Osteocyte (in vitro differentiated cells): ENCODE results near the gene TANC2. TPM values are rescaled to one million over a fixed set of nuclear protein-coding genes. Genes with fewer than 3 reads are reported as not detected.

Source experiments
- DNase-seq: peaks from one replicate; pipeline ENCODE4 v3.0.0; 2021; ENCODE audit warnings: mixed read lengths; ENCODE audit not compliant: unreplicated experiment; ENCODE audit errors: extremely low spot score
- H3K27ac Mint-ChIP-seq: one replicate; pipeline ENCODE4 v1.8.0; 2021; ENCODE audit warnings: mild to moderate bottlenecking, mixed read lengths; ENCODE audit not compliant: unreplicated experiment
- H3K27me3 Mint-ChIP-seq: one replicate; pipeline ENCODE4 v1.8.0; 2021; ENCODE audit warnings: mixed read lengths; ENCODE audit not compliant: unreplicated experiment
- H3K36me3 Mint-ChIP-seq: one replicate; pipeline ENCODE4 v1.8.0; 2021; ENCODE audit warnings: mixed read lengths; ENCODE audit not compliant: unreplicated experiment
- H3K4me1 Mint-ChIP-seq: one replicate; pipeline ENCODE4 v1.8.0; 2021; ENCODE audit warnings: mixed read lengths; ENCODE audit not compliant: unreplicated experiment
- H3K4me3 Mint-ChIP-seq: one replicate; pipeline ENCODE4 v1.8.0; 2021; ENCODE audit warnings: mild to moderate bottlenecking, moderate library complexity, mixed read lengths; ENCODE audit not compliant: unreplicated experiment
- H3K9me3 Mint-ChIP-seq: one replicate; pipeline ENCODE4 v1.8.0; 2021; ENCODE audit warnings: mixed read lengths; ENCODE audit not compliant: unreplicated experiment
- CTCF ChIP-seq: fragments of 200-600 bp; sonication (generic); IDR thresholded peaks from 2 replicates; pipeline ENCODE4 v1.5.0; 2021; ENCODE audit warnings: antibody characterized with exemption, mild to moderate bottlenecking, moderate library complexity
- microRNA-seq: library from miRNA; unstranded; fragments of <30 nt; microRNA quantifications from one replicate; pipeline ENCODE4 v1.1.0, GENCODE V29; 2020; ENCODE audit not compliant: unreplicated experiment
- total RNA-seq: library from RNA; stranded (reverse); gene quantifications from 2 replicates; pipeline ENCODE4 v1.2.1, GENCODE V29; 2021

TANC2 gene
- total RNA-seq, 1 donor from 2014 or later: 41.1 TPM

- no peak for DNase-seq
- Mint-ChIP-seq H3K4me1 (peaks cover 10% of the 10 kb centered on the region), H3K4me3 (no peak overlapping the region), H3K27ac (no peak overlapping the region), H3K36me3 (no peaks in the 10 kb centered on the region), H3K9me3 (peaks cover 3% of the 10 kb centered on the region), H3K27me3 (no peaks in the 10 kb centered on the region)
- TF ChIP-seq CTCF: no peak
These were observed 33.7 kb downstream of the TANC2 start for GRCh38 chr17:62999736-63000135.

DNA sequence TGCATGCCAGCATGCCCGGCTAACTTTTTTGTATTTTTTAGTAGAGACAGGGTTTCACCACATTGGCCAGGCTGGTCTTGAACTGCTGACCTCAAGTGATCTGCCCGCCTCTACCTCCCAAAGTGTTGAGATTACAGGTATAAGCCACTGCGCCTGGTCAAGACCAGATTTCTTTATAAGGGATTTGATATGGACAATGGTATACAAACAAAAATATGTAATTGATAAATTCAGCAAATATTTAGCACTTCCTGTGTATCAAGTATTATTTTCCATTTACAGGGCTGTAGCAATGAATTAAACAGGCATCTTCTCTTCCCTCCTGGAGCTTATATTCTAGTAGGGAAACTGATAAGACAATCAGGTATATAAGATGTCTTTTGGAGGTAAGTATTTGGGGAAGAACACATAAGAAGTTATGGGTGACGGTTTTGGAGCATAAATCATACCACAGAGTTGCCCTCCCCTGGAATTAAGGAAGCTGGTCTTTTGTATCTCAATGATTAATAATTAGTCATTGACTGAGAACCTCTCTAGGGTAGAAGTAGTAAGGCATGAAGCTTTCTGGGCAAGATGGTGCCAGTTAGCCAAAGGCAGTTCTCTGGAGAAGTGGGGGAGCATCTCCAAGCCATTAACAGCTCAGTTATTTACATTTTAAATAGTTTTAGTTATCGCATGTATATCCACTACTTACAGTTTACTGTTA, 35.8 kb downstream of the TANC2 start:
- Mint-ChIP-seq H3K9me3 (peaks cover 3% of the 10 kb centered on the region), H3K4me3 (no peak overlapping the region), H3K27me3 (no peaks in the 10 kb centered on the region), H3K4me1 (peaks cover 16% of the 10 kb centered on the region), H3K36me3 (no peaks in the 10 kb centered on the region), H3K27ac (no peak overlapping the region)
- no peak for TF ChIP-seq CTCF
- no peak for DNase-seq

- no peak for DNase-seq
- Mint-ChIP-seq H3K4me1 (peaks cover 16% of the 10 kb centered on the region), H3K4me3 (no peak overlapping the region), H3K36me3 (no peaks in the 10 kb centered on the region), H3K9me3 (peaks cover 3% of the 10 kb centered on the region), H3K27me3 (no peaks in the 10 kb centered on the region), H3K27ac (no peak overlapping the region)
- no peak for TF ChIP-seq CTCF
These were observed 36.6 kb downstream of the TANC2 start for GRCh38 chr17:63002625-63003024.

- Mint-ChIP-seq H3K27ac (no peak overlapping the region), H3K9me3 (peaks cover 9% of the 10 kb centered on the region), H3K27me3 (no peaks in the 10 kb centered on the region), H3K36me3 (peaks cover 20% of the 10 kb centered on the region), H3K4me3 (no peak overlapping the region), H3K4me1 (peaks cover 5% of the 10 kb centered on the region)
- DNase-seq: no peak
- no peak for TF ChIP-seq CTCF
These were observed 49.8 kb downstream of the TANC2 start for GRCh38 chr17:63015824-63016223.

Small RNA genes within 50 kb of the gene (microRNA-seq; reads per million reads assigned to microRNA genes)
- gene MIR633: not detected

Other genes with a start within 250 kb of the TANC2 start
- gene MARCHF10, start 157.9 kb upstream of the TANC2 start, total RNA-seq: not detected in 2 replicates